CD14-positive monocyte (primary cell): ENCODE data around the gene SIRPB2. TPM values are rescaled to one million over a fixed set of nuclear protein-coding genes. Genes with fewer than 3 reads are reported as not detected.
A peak's percentile ranks its signal among the peaks of the same experiment; 100 is the strongest.

Experiments
- DNase-seq, 3 donors: peaks; one replicate each; pipeline ENCODE4 v3.0.0-alpha.2; 2011 to 2022
- H2AFZ ChIP-seq: 2 replicates; pipeline ENCODE4 v1.6.0; 2012; ENCODE audit warnings: mild to moderate bottlenecking, low read depth, low read length, inconsistent platforms; ENCODE audit not compliant: insufficient read depth, poor library complexity, severe bottlenecking
- H3K27ac ChIP-seq, 2 donors: 1 replicate in 1 of 2; 2 replicates in 1 of 2; pipeline ENCODE4 v1.5.1; 2012 to 2013; ENCODE audit warnings: low read length in 2 of 2, control low read depth in 1 of 2, inconsistent platforms in 1 of 2, low read depth in 1 of 2, mild to moderate bottlenecking in 1 of 2
- H3K27me3 ChIP-seq, 2 donors: one replicate each; pipeline versions ENCODE4 v1.6.0 to v1.6.1; 2011 to 2013; ENCODE audit warnings: low read length in 2 of 2; ENCODE audit not compliant: control insufficient read depth in 2 of 2, insufficient read depth in 2 of 2
- H3K36me3 ChIP-seq, 2 donors: replicated peaks in 1 of 2; 1 replicate in 1 of 2; 2 replicates in 1 of 2; pipeline versions ENCODE4 v1.5.1 to v1.6.1; 2012 to 2013; ENCODE audit warnings: low read length in 2 of 2, control low read depth in 1 of 2, inconsistent platforms in 1 of 2, mild to moderate bottlenecking in 1 of 2; ENCODE audit not compliant: insufficient read depth in 2 of 2, control insufficient read depth in 1 of 2
- H3K4me1 ChIP-seq, 2 donors: 1 replicate in 1 of 2; 2 replicates in 1 of 2; pipeline versions ENCODE4 v1.5.1 to v1.6.1; 2012 to 2013; ENCODE audit warnings: low read length in 2 of 2, control low read depth in 1 of 2, inconsistent platforms in 1 of 2, mild to moderate bottlenecking in 1 of 2, moderate library complexity in 1 of 2; ENCODE audit not compliant: insufficient read depth in 2 of 2, control insufficient read depth in 1 of 2
- H3K4me2 ChIP-seq: replicated peaks from 2 replicates; pipeline ENCODE3; 2012; ENCODE audit warnings: low read length, moderate library complexity, mild to moderate bottlenecking; ENCODE audit not compliant: poor library complexity, severe bottlenecking; ENCODE audit errors: extremely low read depth
- H3K4me3 ChIP-seq, 3 experiments: fragments of 200-600 bp in 1 of 3; sonication (generic) in 1 of 3; replicated peaks in 1 of 3; 1 replicate in 2 of 3; 2 replicates in 1 of 3; pipeline ENCODE4 v1.5.1; 2011 to 2013; ENCODE audit warnings: low read length in 3 of 3, mild to moderate bottlenecking in 3 of 3, control low read depth in 2 of 3, low read depth in 2 of 3, inconsistent platforms in 1 of 3, moderate library complexity in 1 of 3
- H3K79me2 ChIP-seq: 2 replicates; pipeline ENCODE4 v1.6.0; 2012; ENCODE audit warnings: mild to moderate bottlenecking, control low read depth, inconsistent platforms, low read length, moderate library complexity; ENCODE audit not compliant: insufficient read depth
- H3K9ac ChIP-seq: 2 replicates; pipeline ENCODE4 v1.6.0; 2017; ENCODE audit warnings: low read length, mild to moderate bottlenecking; ENCODE audit not compliant: insufficient read depth, poor library complexity, severe bottlenecking
- H3K9me3 ChIP-seq, 2 donors: replicated peaks in 1 of 2; 1 replicate in 1 of 2; 2 replicates in 1 of 2; pipeline versions ENCODE4 v1.5.1 to v1.6.1; 2012 to 2013; ENCODE audit warnings: low read length in 2 of 2, control low read depth in 1 of 2; ENCODE audit not compliant: control insufficient read depth in 1 of 2, insufficient read depth in 1 of 2
- H4K20me1 ChIP-seq: 2 replicates; pipeline ENCODE4 v1.6.0; 2012; ENCODE audit warnings: mild to moderate bottlenecking, low read length, control low read depth, moderate library complexity; ENCODE audit not compliant: insufficient read depth
- H3K27ac Mint-ChIP-seq, 7 donors: one replicate each; pipeline ENCODE4 v1.8.0; 2020; ENCODE audit warnings: mild to moderate bottlenecking in 7 of 7, mixed read lengths in 7 of 7, moderate library complexity in 6 of 7, inconsistent platforms in 2 of 7
- H3K27me3 Mint-ChIP-seq, 3 donors: one replicate each; pipeline ENCODE4 v1.8.0; 2021 to 2022; ENCODE audit warnings: low read depth in 3 of 3, mild to moderate bottlenecking in 3 of 3, mixed read lengths in 3 of 3, moderate library complexity in 3 of 3, inconsistent platforms in 1 of 3
- H3K36me3 Mint-ChIP-seq, 2 donors: one replicate each; pipeline ENCODE4 v1.8.0; 2020; ENCODE audit warnings: mixed read lengths in 2 of 2, inconsistent platforms in 1 of 2, mild to moderate bottlenecking in 1 of 2
- H3K4me1 Mint-ChIP-seq: one replicate; pipeline ENCODE4 v1.8.0; 2020; ENCODE audit warnings: mild to moderate bottlenecking, mixed read lengths
- H3K4me3 Mint-ChIP-seq, 2 donors: one replicate each; pipeline ENCODE4 v1.8.0; 2020; ENCODE audit warnings: mild to moderate bottlenecking in 2 of 2, mixed read lengths in 2 of 2, moderate library complexity in 1 of 2
- H3K9me3 Mint-ChIP-seq, 7 donors: one replicate each; pipeline ENCODE4 v1.8.0; 2020 to 2022; ENCODE audit warnings: mixed read lengths in 7 of 7, mild to moderate bottlenecking in 6 of 7, moderate library complexity in 6 of 7, inconsistent platforms in 2 of 7
- WGBS: methylation state at CpG from one replicate; pipeline ENCODE4 v1.1.5; 2013; ENCODE audit warnings: missing lambda C conversion rate; ENCODE audit not compliant: insufficient coverage; 5-methylcytosine and 5-hydroxymethylcytosine counted together
- intact Hi-C, 2 donors: fragments of 100-400 bp; cut with micrococcal nuclease; formaldehyde crosslinking; loops; one replicate each; pipeline versions ENCODE4 v1.15.0 to v1.15.1; 2023
- polyA plus RNA-seq, 3 donors: library from polyadenylated mRNA; depleted of rRNA in 1 of 3; unstranded in 2 of 3; stranded (reverse) in 1 of 3; fragments of 300-500 nt in 2 of 3; fragments of >200 nt in 1 of 3; fragmentation: Illumina TruSeq in 2 of 3; gene quantifications; 1 replicate in 2 of 3; 2 replicates in 1 of 3; pipeline ENCODE4 v1.2.3, GENCODE V29; 2012 to 2021
- TF ChIP-seq, protein P1 (sequence below): fragments of 200-600 bp; IDR thresholded peaks from one replicate; pipeline ENCODE4 v1.8.0; 2022; ENCODE audit warnings: antibody characterized with exemption, mild to moderate bottlenecking

Gene SIRPB2
- polyA plus RNA-seq, 3 donors: 81.5 to 174 (median 92.8) TPM

DNA sequence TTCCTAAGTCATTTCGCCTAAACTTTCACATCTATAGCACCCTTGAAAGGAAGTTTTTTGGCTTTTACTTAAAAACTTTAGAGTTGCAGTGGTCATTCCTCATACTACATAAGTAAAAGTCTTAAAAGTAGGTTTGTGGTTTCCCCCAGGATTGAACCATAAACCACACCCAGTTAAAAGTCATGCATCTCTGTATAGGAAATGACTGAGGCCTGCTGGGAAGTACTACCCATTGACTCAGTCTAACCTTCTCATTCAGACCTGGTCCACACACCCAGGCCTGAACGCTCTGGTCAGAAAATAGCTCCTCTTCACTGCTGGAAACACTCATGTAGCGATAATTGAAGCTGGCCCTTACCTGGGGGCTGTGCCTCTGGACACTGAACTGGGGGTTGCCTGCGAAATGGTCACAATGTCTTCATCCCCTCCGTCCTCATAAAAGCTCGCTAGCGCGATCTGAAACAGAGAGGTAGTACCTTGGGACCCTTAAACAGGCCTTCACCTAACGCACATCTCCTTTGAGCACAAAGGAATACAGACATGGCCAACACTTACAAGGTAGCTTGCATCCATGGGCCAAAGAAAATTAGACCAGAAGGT, 27.1 kb downstream of the SIRPB2 start:
- Mint-ChIP-seq H3K27me3 (peaks cover 0 to 2% (median 0%) of the 10 kb centered on the region in 3 donors), H3K27ac (peak overlapping the region in 5 of 7 donors; percentile 27 to 68 (median 42)), H3K4me3 (no peak overlapping the region), H3K4me1 (peaks cover 55% of the 10 kb centered on the region), H3K36me3 (peaks cover 52 to 65% of the 10 kb centered on the region in 2 donors), H3K9me3 (peaks cover 0 to 4% (median 0%) of the 10 kb centered on the region in 7 donors)
- H3K4me2 ChIP-seq: no peak overlapping the region
- peaks cover 70% of the 10 kb centered on the region for H3K79me2 ChIP-seq
- H3K9ac ChIP-seq: no peak overlapping the region
- no peaks in the 10 kb centered on the region for H3K27me3 ChIP-seq
- 97% methylated on average over 8 of the region's 9 CpGs for WGBS
- peaks cover 83% of the 10 kb centered on the region for H4K20me1 ChIP-seq
- peak overlapping the region in 1 of 2 donors; percentile 21 for H3K27ac ChIP-seq
- no peak overlapping the region for H2AFZ ChIP-seq
- H3K4me3 ChIP-seq: no peak overlapping the region
- no peak for DNase-seq
- TF ChIP-seq, protein P1, sequence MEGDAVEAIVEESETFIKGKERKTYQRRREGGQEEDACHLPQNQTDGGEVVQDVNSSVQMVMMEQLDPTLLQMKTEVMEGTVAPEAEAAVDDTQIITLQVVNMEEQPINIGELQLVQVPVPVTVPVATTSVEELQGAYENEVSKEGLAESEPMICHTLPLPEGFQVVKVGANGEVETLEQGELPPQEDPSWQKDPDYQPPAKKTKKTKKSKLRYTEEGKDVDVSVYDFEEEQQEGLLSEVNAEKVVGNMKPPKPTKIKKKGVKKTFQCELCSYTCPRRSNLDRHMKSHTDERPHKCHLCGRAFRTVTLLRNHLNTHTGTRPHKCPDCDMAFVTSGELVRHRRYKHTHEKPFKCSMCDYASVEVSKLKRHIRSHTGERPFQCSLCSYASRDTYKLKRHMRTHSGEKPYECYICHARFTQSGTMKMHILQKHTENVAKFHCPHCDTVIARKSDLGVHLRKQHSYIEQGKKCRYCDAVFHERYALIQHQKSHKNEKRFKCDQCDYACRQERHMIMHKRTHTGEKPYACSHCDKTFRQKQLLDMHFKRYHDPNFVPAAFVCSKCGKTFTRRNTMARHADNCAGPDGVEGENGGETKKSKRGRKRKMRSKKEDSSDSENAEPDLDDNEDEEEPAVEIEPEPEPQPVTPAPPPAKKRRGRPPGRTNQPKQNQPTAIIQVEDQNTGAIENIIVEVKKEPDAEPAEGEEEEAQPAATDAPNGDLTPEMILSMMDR: no peak
- H3K36me3 ChIP-seq: peaks cover 35 to 72% of the 10 kb centered on the region in 2 donors
- peaks cover 51 to 59% of the 10 kb centered on the region in 2 donors for H3K4me1 ChIP-seq
- intact Hi-C loops: no loop called here
- H3K9me3 ChIP-seq: no peaks in the 10 kb centered on the region

DNA sequence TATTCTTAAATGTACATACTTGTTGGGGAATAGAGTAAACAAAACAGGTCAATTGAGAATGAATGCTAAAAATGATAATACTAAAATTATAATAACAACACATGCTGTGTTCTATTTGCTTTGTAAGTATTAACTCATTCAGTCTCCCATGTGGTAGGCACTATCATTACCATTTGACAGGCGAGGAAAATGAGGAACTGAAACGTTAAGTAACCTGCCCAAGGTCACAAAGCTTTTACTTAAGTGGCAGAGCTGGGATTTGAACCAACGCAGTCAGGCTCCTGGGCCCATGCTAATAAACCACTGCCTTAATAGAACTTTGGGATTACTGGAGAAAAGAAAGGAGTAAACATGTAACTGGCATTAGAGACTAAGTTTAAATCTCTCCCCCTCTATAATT, 28.4 kb downstream of the SIRPB2 start:
- no peak overlapping the region for H3K4me3 Mint-ChIP-seq
- peak overlapping the region in 1 of 2 donors; percentile 21 for H3K27ac ChIP-seq
- H3K4me3 ChIP-seq: no peak overlapping the region
- peaks cover 81% of the 10 kb centered on the region for H3K79me2 ChIP-seq
- H3K36me3 Mint-ChIP-seq: peaks cover 63 to 72% of the 10 kb centered on the region in 2 donors
- 0% methylated on average over 1 of the region's 3 CpGs for WGBS
- no peak overlapping the region for H3K9ac ChIP-seq
- peaks cover 43% of the 10 kb centered on the region for H3K4me1 Mint-ChIP-seq
- H3K36me3 ChIP-seq: peaks cover 47 to 77% of the 10 kb centered on the region in 2 donors
- H2AFZ ChIP-seq: no peak overlapping the region
- H3K4me2 ChIP-seq: no peak overlapping the region
- peak overlapping the region in 2 of 7 donors; percentile 22 to 35 for H3K27ac Mint-ChIP-seq
- peaks cover 0 to 4% (median 0%) of the 10 kb centered on the region in 7 donors for H3K9me3 Mint-ChIP-seq
- peaks cover 0 to 2% (median 0%) of the 10 kb centered on the region in 3 donors for H3K27me3 Mint-ChIP-seq
- peaks cover 38 to 47% of the 10 kb centered on the region in 2 donors for H3K4me1 ChIP-seq
- DNase-seq: peak in 2 of 3 donors; percentile 7 to 30
- intact Hi-C loops: no loop called here
- no peaks in the 10 kb centered on the region for H3K9me3 ChIP-seq
- TF ChIP-seq, protein P1: no peak
- no peaks in the 10 kb centered on the region for H3K27me3 ChIP-seq
- H4K20me1 ChIP-seq: peaks cover 88% of the 10 kb centered on the region
